Trophoblast cell (in vitro differentiated cells and primary cell): ENCODE measurements around the gene TTN.

Experiments used
- DNase-seq, 2 donors: peaks; one replicate each; pipeline ENCODE4 v3.0.0-alpha.2; 2016
- H2AFZ ChIP-seq: 2 replicates; pipeline ENCODE4 v1.6.1; 2013; ENCODE audit warnings: low read length, moderate library complexity, mild to moderate bottlenecking; ENCODE audit not compliant: insufficient read depth, poor library complexity
- H2AK5ac ChIP-seq: 2 replicates; pipeline ENCODE4 v1.6.1; 2013; ENCODE audit warnings: mild to moderate bottlenecking, low read length
- H2BK120ac ChIP-seq: 2 replicates; pipeline ENCODE4 v1.6.1; 2013; ENCODE audit warnings: low read length, mild to moderate bottlenecking, moderate library complexity; ENCODE audit not compliant: insufficient read depth, poor library complexity
- H2BK12ac ChIP-seq: 2 replicates; pipeline ENCODE4 v1.6.1; 2013; ENCODE audit warnings: mild to moderate bottlenecking, low read length, moderate library complexity
- H2BK5ac ChIP-seq: 2 replicates; pipeline ENCODE4 v1.6.1; 2013; ENCODE audit warnings: low read length, low read depth, moderate library complexity, mild to moderate bottlenecking; ENCODE audit not compliant: poor library complexity
- H3K14ac ChIP-seq: 2 replicates; pipeline ENCODE4 v1.6.1; 2013; ENCODE audit warnings: mild to moderate bottlenecking, low read length
- H3K18ac ChIP-seq: 2 replicates; pipeline ENCODE4 v1.6.1; 2013; ENCODE audit warnings: mild to moderate bottlenecking, low read length
- H3K23ac ChIP-seq: 2 replicates; pipeline ENCODE4 v1.6.1; 2013; ENCODE audit warnings: low read length
- H3K27ac ChIP-seq: 2 replicates; pipeline ENCODE4 v1.5.1; 2013; ENCODE audit warnings: low read depth, mild to moderate bottlenecking, inconsistent platforms, low read length, moderate library complexity
- H3K27me3 ChIP-seq: 2 replicates; pipeline ENCODE4 v1.6.1; 2013; ENCODE audit warnings: inconsistent platforms, mild to moderate bottlenecking, low read length, moderate library complexity; ENCODE audit not compliant: insufficient read depth
- H3K36me3 ChIP-seq, 2 experiments: 1 replicate in 1 of 2; 2 replicates in 1 of 2; pipeline ENCODE4 v1.6.1; 2013; ENCODE audit warnings: low read length in 2 of 2, mild to moderate bottlenecking in 2 of 2, moderate library complexity in 1 of 2; ENCODE audit not compliant: insufficient read depth in 2 of 2, control insufficient read depth in 1 of 2
- H3K4ac ChIP-seq: 2 replicates; pipeline ENCODE4 v1.6.1; 2013; ENCODE audit warnings: low read depth, mild to moderate bottlenecking, low read length, moderate library complexity
- H3K4me1 ChIP-seq, 2 experiments: 1 replicate in 1 of 2; 2 replicates in 1 of 2; pipeline ENCODE4 v1.6.1; 2013; ENCODE audit warnings: low read length in 2 of 2, mild to moderate bottlenecking in 2 of 2, moderate library complexity in 1 of 2; ENCODE audit not compliant: insufficient read depth in 2 of 2, control insufficient read depth in 1 of 2
- H3K4me2 ChIP-seq: 2 replicates; pipeline ENCODE4 v1.6.1; 2013; ENCODE audit warnings: inconsistent platforms, mild to moderate bottlenecking, low read length, moderate library complexity
- H3K4me3 ChIP-seq: 2 replicates; pipeline ENCODE4 v1.5.1; 2013; ENCODE audit warnings: mild to moderate bottlenecking, low read depth, low read length, inconsistent platforms
- H3K79me1 ChIP-seq: one replicate; pipeline ENCODE4 v1.6.1; 2013; ENCODE audit warnings: low read length
- H3K79me2 ChIP-seq: 2 replicates; pipeline ENCODE4 v1.6.1; 2013; ENCODE audit warnings: low read length, mild to moderate bottlenecking; ENCODE audit not compliant: control insufficient read depth, insufficient read depth, poor library complexity
- H3K9ac ChIP-seq: 2 replicates; pipeline ENCODE4 v1.6.1; 2013; ENCODE audit warnings: mild to moderate bottlenecking, low read length
- H3K9me3 ChIP-seq: 2 replicates; pipeline ENCODE4 v1.6.1; 2013; ENCODE audit warnings: low read depth, mild to moderate bottlenecking, control low read depth, inconsistent platforms, low read length; ENCODE audit not compliant: insufficient read depth
- H4K12ac ChIP-seq: 2 replicates; pipeline ENCODE4 v1.6.1; 2013; ENCODE audit warnings: low read depth, mild to moderate bottlenecking, low read length, moderate library complexity
- H4K8ac ChIP-seq: 2 replicates; pipeline ENCODE4 v1.6.1; 2013; ENCODE audit warnings: low read depth, mild to moderate bottlenecking, low read length, moderate library complexity
- H4K91ac ChIP-seq: one replicate; pipeline ENCODE4 v1.6.1; 2013; ENCODE audit warnings: low read depth, mild to moderate bottlenecking, low read length, moderate library complexity
- WGBS: extraction: QIAGEN DNeasy Blood & Tissue Kit; methylation state at CpG from one replicate; pipeline ENCODE4 v1.1.7; 2013; ENCODE audit warnings: missing lambda C conversion rate; ENCODE audit not compliant: insufficient read length, insufficient coverage; ENCODE audit errors: extremely low coverage; 5-methylcytosine and 5-hydroxymethylcytosine counted together

The TTN gene

GRCh38 chr2:178704876-178705275 is 102.3 kb downstream of the TTN start:
- H3K23ac ChIP-seq = no peak overlapping the region
- H4K8ac ChIP-seq = no peak overlapping the region
- no peak overlapping the region for H4K91ac ChIP-seq
- H2BK12ac ChIP-seq = no peak overlapping the region
- no peak overlapping the region for H3K9ac ChIP-seq
- H3K18ac ChIP-seq = no peak overlapping the region
- no peak overlapping the region for H4K12ac ChIP-seq
- H3K4me2 ChIP-seq = no peak overlapping the region
- no peaks in the 10 kb centered on the region for H3K9me3 ChIP-seq
- no peaks in the 10 kb centered on the region for H3K79me1 ChIP-seq
- DNase-seq = no peak
- peaks cover 0 to 2% of the 10 kb centered on the region in 2 experiments for H3K36me3 ChIP-seq
- H3K4me3 ChIP-seq = no peak overlapping the region
- no peak overlapping the region for H3K14ac ChIP-seq
- no peaks in the 10 kb centered on the region for H3K79me2 ChIP-seq
- no peak overlapping the region for H3K4ac ChIP-seq
- WGBS = no CpG with 5 or more reads among the region's 5 CpGs
- no peak overlapping the region for H2AK5ac ChIP-seq
- H3K27ac ChIP-seq = no peak overlapping the region
- H3K27me3 ChIP-seq = no peaks in the 10 kb centered on the region
- no peak overlapping the region for H2BK120ac ChIP-seq
- H2BK5ac ChIP-seq = no peak overlapping the region
- H3K4me1 ChIP-seq = no peaks in the 10 kb centered on the region
- H2AFZ ChIP-seq = no peak overlapping the region

GRCh38 chr2:178702361-178702760 is 104.9 kb downstream of the TTN start:
- no peaks in the 10 kb centered on the region for H3K9me3 ChIP-seq
- no CpG with 5 or more reads among the region's 6 CpGs for WGBS
- no peak overlapping the region for H3K4me3 ChIP-seq

GRCh38 chr2:178700922-178701342 is 106.3 kb downstream of the TTN start:
- peak in 1 of 2 donors; percentile 78 for DNase-seq
- H3K4me2 ChIP-seq = no peak overlapping the region
- no peaks in the 10 kb centered on the region for H3K27me3 ChIP-seq
- no peaks in the 10 kb centered on the region for H3K9me3 ChIP-seq
- H3K4me3 ChIP-seq = no peak overlapping the region
- H3K4me1 ChIP-seq = no peaks in the 10 kb centered on the region
- no peak overlapping the region for H3K18ac ChIP-seq
- H2AFZ ChIP-seq = no peak overlapping the region
- no peak overlapping the region for H3K9ac ChIP-seq
- WGBS = no CpG with 5 or more reads among the region's 9 CpGs
- H4K12ac ChIP-seq = no peak overlapping the region
- H4K91ac ChIP-seq = no peak overlapping the region
- no peak overlapping the region for H3K4ac ChIP-seq
- H3K23ac ChIP-seq = no peak overlapping the region
- H3K27ac ChIP-seq = no peak overlapping the region
- no peak overlapping the region for H4K8ac ChIP-seq
- no peaks in the 10 kb centered on the region for H3K36me3 ChIP-seq
- no peak overlapping the region for H2BK120ac ChIP-seq
- H3K79me1 ChIP-seq = no peaks in the 10 kb centered on the region
- no peak overlapping the region for H3K14ac ChIP-seq
- H3K79me2 ChIP-seq = no peaks in the 10 kb centered on the region
- H2AK5ac ChIP-seq = no peak overlapping the region
- no peak overlapping the region for H2BK5ac ChIP-seq
- H2BK12ac ChIP-seq = no peak overlapping the region

More at GRCh38 chr2:178702361-178702760, 104.9 kb downstream of the TTN start:
- no peaks in the 10 kb centered on the region for H3K36me3 ChIP-seq
- no peak overlapping the region for H3K18ac ChIP-seq
- H3K4me2 ChIP-seq = no peak overlapping the region
- H3K27me3 ChIP-seq = no peaks in the 10 kb centered on the region
- DNase-seq = no peak
- no peak overlapping the region for H3K14ac ChIP-seq
- H2AFZ ChIP-seq = no peak overlapping the region
- no peaks in the 10 kb centered on the region for H3K79me1 ChIP-seq
- no peak overlapping the region for H2BK5ac ChIP-seq
- no peak overlapping the region for H4K91ac ChIP-seq
- no peaks in the 10 kb centered on the region for H3K79me2 ChIP-seq
- H3K4me1 ChIP-seq = no peaks in the 10 kb centered on the region
- H3K9ac ChIP-seq = no peak overlapping the region
- H2AK5ac ChIP-seq = no peak overlapping the region
- H3K4ac ChIP-seq = no peak overlapping the region
- H2BK12ac ChIP-seq = no peak overlapping the region
- H3K23ac ChIP-seq = no peak overlapping the region
- H3K27ac ChIP-seq = no peak overlapping the region
- H2BK120ac ChIP-seq = no peak overlapping the region
- no peak overlapping the region for H4K8ac ChIP-seq
- H4K12ac ChIP-seq = no peak overlapping the region

- no peak overlapping the region for H3K18ac ChIP-seq
- no CpG with 5 or more reads among the region's 3 CpGs for WGBS
- no peak overlapping the region for H3K4ac ChIP-seq
- no peak overlapping the region for H2AK5ac ChIP-seq
- no peaks in the 10 kb centered on the region for H3K4me1 ChIP-seq
- no peak overlapping the region for H2AFZ ChIP-seq
- no peak overlapping the region for H3K4me2 ChIP-seq
- H3K9ac ChIP-seq = no peak overlapping the region
- peak in 1 of 2 donors; percentile 9 for DNase-seq
- H3K27ac ChIP-seq = no peak overlapping the region
- no peaks in the 10 kb centered on the region for H3K9me3 ChIP-seq
- no peak overlapping the region for H4K91ac ChIP-seq
- H3K79me1 ChIP-seq = no peaks in the 10 kb centered on the region
- no peak overlapping the region for H3K23ac ChIP-seq
- no peak overlapping the region for H3K4me3 ChIP-seq
- H2BK120ac ChIP-seq = no peak overlapping the region
- H4K12ac ChIP-seq = no peak overlapping the region
- no peak overlapping the region for H4K8ac ChIP-seq
- H2BK5ac ChIP-seq = no peak overlapping the region
- no peaks in the 10 kb centered on the region for H3K27me3 ChIP-seq
- no peaks in the 10 kb centered on the region for H3K79me2 ChIP-seq
- no peak overlapping the region for H2BK12ac ChIP-seq
- no peak overlapping the region for H3K14ac ChIP-seq
- no peaks in the 10 kb centered on the region for H3K36me3 ChIP-seq
These were observed 107.1 kb downstream of the TTN start for GRCh38 chr2:178700136-178700535.
